ENCODE measurements around the gene CFHR2.
"Not testable (repeated sequence)": the region's sequence is repeated elsewhere in the genome, so short reads cannot be mapped to it uniquely, and the experiment has no call there.

CFHR2 gene

DNA sequence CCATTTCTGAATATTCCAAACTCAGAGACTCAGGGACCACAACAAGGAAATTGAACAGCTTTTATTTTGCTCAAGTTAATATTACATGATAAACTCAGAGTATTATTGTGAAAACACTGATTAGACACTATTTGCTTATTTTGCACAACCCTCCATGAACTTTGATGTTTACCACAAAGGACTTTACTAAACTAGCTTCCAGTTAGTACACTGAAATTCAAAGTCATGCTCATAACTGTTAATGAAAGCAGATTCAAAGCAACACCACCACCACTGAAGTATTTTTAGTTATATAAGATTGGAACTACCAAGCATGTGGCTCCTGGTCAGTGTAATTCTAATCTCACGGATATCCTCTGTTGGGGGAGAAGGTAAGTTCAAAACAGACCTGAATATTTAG, at the start of gene CFHR2:
TSS of gene CFHR2 (plus strand) at position 171 of the 400 bp plus-strand sequence. CDS start at position 314, 143 bp downstream.
- not testable (repeated sequence) for DNase-seq (ENCODE audit: low read depth in 1 of 2, low spot score in 1 of 2)

GRCh38 chr1:196896355-196896754, 47.2 kb upstream of the CFHR2 start:
- DNase-seq (ENCODE audit: low read depth in 1 of 2, low spot score in 1 of 2) = no peak

- DNase-seq (ENCODE audit: low read depth in 1 of 2, low spot score in 1 of 2) = no peak
These were observed 46.2 kb upstream of the CFHR2 start for GRCh38 chr1:196897158-196897828.

DNA sequence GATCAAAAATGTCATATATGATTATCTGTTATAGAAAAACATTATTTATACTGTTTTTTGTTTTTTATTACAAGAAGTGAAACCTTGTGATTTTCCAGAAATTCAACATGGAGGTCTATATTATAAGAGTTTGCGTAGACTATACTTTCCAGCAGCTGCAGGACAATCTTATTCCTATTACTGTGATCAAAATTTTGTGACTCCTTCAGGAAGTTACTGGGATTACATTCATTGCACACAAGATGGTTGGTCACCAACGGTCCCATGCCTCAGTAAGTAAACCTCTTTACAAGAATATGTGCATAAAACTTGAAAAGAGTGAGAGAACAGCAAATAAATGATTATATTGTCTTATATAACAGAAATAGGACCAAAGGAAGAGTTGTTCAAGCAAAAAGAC, 41.2 kb upstream of the CFHR2 start:
- DNase-seq (ENCODE audit: low read depth in 1 of 2, low spot score in 1 of 2) = no peak

GRCh38 chr1:196910215-196910614, 33.3 kb upstream of the CFHR2 start:
- DNase-seq (ENCODE audit: low read depth in 1 of 2, low spot score in 1 of 2) = no peak

DNA sequence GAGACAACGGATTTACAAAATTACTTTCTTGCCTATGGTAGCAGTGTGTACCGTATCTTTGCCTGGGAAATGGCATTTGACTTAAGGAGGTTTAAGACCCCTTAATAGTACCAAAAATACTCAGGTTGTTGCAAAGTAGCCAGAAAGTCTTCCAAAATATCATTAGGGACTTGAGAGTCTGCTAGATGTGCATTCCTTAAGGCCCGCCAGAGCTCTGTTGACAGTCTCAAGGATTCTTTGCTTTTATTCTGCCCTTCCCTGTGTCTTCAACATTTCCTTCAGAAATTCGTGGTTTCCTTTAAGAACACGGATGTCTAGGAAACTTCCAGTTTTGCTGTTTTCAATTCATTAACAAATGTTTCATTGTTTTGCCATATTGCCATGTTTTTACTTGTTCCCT, 31.3 kb upstream of the CFHR2 start:
- not testable (repeated sequence) for DNase-seq (ENCODE audit: low read depth in 1 of 2, low spot score in 1 of 2)

DNA sequence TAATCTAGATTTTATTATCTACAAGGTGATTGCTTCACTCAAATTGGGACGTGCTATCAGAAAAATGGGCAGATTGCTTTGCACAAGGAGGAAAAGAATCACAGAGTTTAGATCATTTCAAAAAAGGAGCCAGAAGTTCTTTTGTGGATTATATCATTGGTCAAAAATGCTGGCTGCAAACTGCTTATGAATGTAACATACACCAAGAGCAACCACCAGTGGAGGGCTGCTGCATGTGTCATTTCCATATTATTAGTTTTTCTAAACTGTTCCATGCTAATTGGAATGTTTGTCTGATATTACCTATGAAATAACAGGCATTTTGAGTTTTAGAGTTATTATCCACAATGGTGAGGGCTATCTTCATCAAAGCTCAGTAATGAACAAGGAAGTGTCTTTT, 16.7 kb upstream of the CFHR2 start:
- not testable (repeated sequence) for DNase-seq (ENCODE audit: low read depth in 1 of 2, low spot score in 1 of 2)

- not testable (repeated sequence) for DNase-seq (ENCODE audit: low read depth in 1 of 2, low spot score in 1 of 2)
These were observed 10.7 kb upstream of the CFHR2 start for GRCh38 chr1:196932853-196933252.

DNA sequence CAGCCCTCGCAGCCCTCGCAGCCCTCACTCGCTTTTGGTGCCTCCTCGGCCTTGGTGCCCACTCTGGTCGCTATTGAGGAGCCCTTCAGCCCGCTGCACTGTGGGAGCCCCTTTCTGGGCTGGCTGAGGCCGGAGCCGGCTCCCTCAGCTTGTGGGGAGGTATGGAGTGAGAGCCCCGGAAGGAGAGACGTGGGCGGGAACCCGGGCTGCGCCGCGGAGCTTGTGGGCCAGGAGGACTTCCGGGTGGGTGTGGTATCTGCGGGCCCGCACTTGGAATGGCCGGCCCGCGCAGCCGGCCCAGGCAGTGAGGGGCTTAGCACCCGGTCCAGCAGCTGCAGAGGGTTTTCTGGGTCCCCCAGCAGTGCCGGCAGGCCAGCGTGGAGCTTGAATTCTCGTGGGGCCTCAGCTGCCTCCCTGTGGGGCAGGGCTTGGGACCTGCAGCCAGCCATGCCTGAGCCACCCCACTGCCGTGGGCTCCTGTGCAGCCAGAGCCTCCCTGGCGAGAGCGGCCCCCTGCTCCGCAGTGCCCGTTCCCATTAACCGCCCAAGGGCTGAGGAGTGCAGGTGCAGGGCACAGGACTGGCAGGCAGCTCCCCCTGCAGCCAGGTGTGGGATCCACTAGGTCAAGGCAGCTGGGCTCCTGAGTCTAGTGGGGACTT, 9.9 kb upstream of the CFHR2 start:
- no peak for DNase-seq (ENCODE audit: low read depth in 1 of 2, low spot score in 1 of 2)

GRCh38 chr1:196941474-196941873, 2.1 kb upstream of the CFHR2 start:
- DNase-seq (ENCODE audit: low read depth in 1 of 2, low spot score in 1 of 2) = not testable (repeated sequence)

GRCh38 chr1:196951711-196952394, 8.3 kb downstream of the CFHR2 start:
- DNase-seq (ENCODE audit: low read depth in 1 of 2, low spot score in 1 of 2) = no peak

- no peak for DNase-seq (ENCODE audit: low read depth in 1 of 2, low spot score in 1 of 2)
These were observed 11.2 kb downstream of the CFHR2 start for GRCh38 chr1:196954778-196955177.

DNA sequence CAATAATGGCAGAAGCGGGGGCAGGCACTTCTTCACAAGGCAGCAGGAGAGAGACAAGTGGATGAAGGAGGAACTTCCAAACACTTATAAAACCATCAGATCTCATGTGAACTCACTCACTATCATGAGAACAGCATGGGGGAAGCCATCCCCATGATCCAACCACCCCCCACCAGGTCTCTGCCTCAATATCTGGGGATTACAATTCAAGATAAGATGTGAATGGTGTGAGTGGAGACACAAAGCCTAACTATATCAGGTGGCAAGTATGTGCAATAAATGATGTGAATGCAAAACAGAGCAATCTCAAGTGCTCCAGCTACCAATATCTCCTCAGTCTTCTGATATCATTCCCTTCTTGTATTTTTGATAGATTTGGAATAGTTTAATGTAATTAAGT, 12.4 kb downstream of the CFHR2 start:
- DNase-seq (ENCODE audit: low read depth in 1 of 2, low spot score in 1 of 2) = no peak

DNA sequence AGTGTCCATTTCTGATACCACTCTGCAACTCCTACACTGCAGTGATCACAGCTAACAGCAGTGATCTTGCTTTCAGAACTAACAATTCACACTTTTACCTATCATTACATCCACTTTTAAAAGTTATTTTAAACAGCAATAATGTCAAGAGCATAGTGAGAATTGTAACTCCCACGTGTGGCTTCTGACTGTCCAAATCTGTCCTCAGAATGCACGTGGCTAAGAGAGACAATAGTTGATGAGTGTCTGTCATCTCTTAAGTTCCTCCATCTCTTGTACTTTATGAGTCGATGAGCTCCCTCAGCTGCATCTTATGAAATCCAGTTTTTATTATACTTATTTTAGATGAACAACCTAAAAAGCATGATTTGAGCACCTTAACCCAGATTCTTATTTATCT, 17.3 kb downstream of the CFHR2 start:
- DNase-seq (ENCODE audit: low read depth in 1 of 2, low spot score in 1 of 2) = no peak

GRCh38 chr1:196970182-196970581, 26.6 kb downstream of the CFHR2 start:
- DNase-seq (ENCODE audit: low read depth in 1 of 2, low spot score in 1 of 2) = no peak

DNA sequence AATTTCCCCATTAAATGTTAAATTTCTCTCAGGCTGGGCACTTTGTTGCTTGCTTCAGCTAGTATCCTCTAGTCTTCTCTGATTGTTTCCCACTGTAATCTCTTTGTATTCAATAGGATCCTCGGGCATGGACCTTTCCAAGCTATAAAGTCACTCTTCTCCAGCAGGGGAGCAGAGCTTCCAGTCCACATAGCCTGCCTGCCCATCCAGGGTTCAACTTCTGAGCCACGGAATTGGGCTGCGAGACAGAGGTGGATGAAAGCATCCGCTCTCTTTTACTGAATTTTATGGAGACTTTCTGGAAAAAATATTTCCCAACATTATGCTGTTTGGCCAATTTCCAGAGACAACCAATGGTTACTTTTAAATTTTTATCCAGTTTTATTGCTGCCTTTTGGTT, 32.7 kb downstream of the CFHR2 start:
- no peak for DNase-seq (ENCODE audit: low read depth in 1 of 2, low spot score in 1 of 2)

DNA sequence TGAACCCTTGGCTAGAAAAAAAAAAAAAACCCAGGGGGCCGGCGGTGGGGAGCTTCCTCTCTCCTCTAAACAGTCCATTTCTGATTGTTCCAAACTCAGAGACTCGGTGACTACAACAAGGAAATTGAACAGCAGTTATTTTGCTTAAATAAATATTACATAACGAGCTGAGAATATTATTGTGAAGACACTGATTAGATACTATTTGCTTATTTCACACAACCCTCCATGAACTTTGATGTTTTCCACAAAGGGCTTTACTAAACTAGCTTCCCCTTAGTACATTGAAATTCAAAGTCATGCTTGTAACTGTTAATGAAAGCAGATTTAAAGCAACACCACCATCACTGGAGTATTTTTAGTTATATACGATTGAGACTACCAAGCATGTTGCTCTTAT, 33.7 kb downstream of the CFHR2 start, which contains the start of gene CFHR5:
TSS of gene CFHR5 (plus strand) at position 279 of the 400 bp plus-strand sequence. CDS start at position 388, 109 bp downstream.
- no peak for DNase-seq (ENCODE audit: low read depth in 1 of 2, low spot score in 1 of 2)

DNA sequence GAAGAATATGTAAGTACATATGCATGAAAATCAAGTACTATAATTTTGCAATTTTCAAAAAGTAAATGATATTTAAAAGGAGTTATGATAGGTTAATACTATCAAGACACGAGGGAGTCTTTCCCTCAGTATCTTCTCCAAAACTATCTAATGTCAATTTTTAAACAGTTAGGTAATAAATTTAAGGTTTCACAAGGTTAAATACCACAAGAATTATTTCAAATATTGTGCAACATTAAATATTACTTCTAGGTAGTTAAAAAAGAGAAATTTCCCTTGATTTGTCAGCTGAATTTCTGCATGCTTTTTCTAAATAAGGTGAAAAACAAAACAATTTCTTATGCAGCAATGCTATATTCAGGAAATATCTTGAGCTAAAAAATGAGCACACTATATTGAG, 37.3 kb downstream of the CFHR2 start:
- no peak for DNase-seq (ENCODE audit: low read depth in 1 of 2, low spot score in 1 of 2)

GRCh38 chr1:196982247-196982646, 38.7 kb downstream of the CFHR2 start:
- not testable (repeated sequence) for DNase-seq (ENCODE audit: low read depth in 1 of 2, low spot score in 1 of 2)

DNA sequence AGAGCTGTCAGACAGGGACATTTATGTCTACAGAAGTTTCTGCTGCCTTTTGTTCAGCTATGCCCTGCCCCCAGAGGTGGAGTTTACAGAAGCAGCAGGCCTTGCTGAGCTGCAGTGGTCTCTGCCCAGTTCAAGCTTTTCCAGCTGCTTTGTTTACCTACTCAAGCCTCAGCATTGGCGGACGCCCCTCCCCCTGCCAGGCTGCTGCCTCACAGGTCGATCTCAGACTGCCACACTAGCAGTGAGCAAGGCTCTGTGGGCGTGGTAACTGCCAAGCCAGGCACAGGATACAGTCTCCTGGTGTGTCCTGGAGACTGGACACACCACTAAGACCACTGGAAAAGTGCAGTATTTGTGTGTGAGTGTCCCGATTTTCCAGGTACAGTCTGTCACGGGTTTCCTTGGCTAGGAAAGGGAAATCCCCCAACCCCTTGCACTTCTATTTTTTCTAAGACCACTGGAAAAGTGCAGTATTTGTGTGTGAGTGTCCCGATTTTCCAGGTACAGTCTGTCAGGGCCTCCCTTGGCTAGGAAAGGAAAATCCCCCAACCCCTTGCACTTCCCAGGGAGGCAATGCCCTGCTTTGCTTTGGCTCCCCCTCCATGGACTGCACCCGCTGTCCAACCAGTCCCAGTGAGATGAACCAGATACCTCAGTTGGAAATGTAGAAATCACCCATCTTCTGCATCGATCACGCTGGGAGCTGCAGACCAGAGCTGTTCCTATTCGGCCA, 48.5 kb downstream of the CFHR2 start:
- not testable (repeated sequence) for DNase-seq (ENCODE audit: low read depth in 1 of 2, low spot score in 1 of 2)

- no peak for DNase-seq (ENCODE audit: low read depth in 1 of 2, low spot score in 1 of 2)
These were observed 50.4 kb downstream of the CFHR2 start for GRCh38 chr1:196993916-196994315.
